Stimulated activated CD4-positive, alpha-beta T cell treated with anti-CD3 and anti-CD28 coated beads, Interleukin-15, amount 100 ng/mL, for 24 hours (primary cell): ENCODE results near the gene B4GALNT4.

ENCODE experiments used
- DNase-seq: peaks from one replicate; pipeline ENCODE4 v3.0.0-alpha.2; 2020

The B4GALNT4 gene

GRCh38 chr11:425301-425700 lies 56.0 kb downstream of the B4GALNT4 start:
- no peak for DNase-seq

- DNase-seq = no peak
These were observed 57.6 kb downstream of the B4GALNT4 start for GRCh38 chr11:426851-427250.

- DNase-seq = no peak
These were observed 59.0 kb downstream of the B4GALNT4 start for GRCh38 chr11:428295-428694.

- no peak for DNase-seq
These were observed 60.1 kb downstream of the B4GALNT4 start for GRCh38 chr11:429391-429790.

- DNase-seq = no peak
These were observed 60.7 kb downstream of the B4GALNT4 start for GRCh38 chr11:429931-430456.
